HCT116 (cell line): ENCODE results near the gene LRRC75A. TPM values are rescaled to one million over a fixed set of nuclear protein-coding genes. Genes with fewer than 3 reads are reported as not detected.

Experiments used
- ATAC-seq: fragments of 200-7000 bp; cut with Tn5 transposase; 2 replicates; pipeline ENCODE4 v1.9.1; 2020; ENCODE audit warnings: mild to moderate bottlenecking, moderate library complexity
- BruUV-seq: library from RNA; stranded (reverse); fragments of 400-500 nt; replicated peaks from 2 replicates; lab custom pipeline; 2021; lab: Mats Ljungman, UMichigan
- CTCF ChIA-PET: fragments of 300-600 bp; sonication (Branson Sonifier 250); formaldehyde crosslinking; loops from one replicate; lab custom pipeline; 2021; ENCODE audit warnings: antibody characterized with exemption; lab: Charles Lee
- POLR2A ChIA-PET: fragments of 300-600, 350-600 bp; sonication (Branson Sonifier 250); formaldehyde crosslinking; loops from one replicate; lab custom pipeline; 2021; ENCODE audit warnings: antibody characterized with exemption; lab: Charles Lee
- RAD21 ChIA-PET, 2 experiments: fragments of 300-600 bp; sonication (Branson Sonifier 250); formaldehyde crosslinking; loops; one replicate each; lab custom pipeline; 2023; ENCODE audit warnings: low total read pairs in 2 of 2; ENCODE audit not compliant: uncharacterized antibody in 2 of 2, unreplicated experiment in 2 of 2, low non-redundant PET in 1 of 2; lab: Charles Lee
- DNase-seq: peaks from one replicate; pipeline ENCODE4 v3.0.0-alpha.2; 2010; ENCODE audit warnings: low read depth, low spot score
- H2AFZ ChIP-seq: fragments of 200-600 bp; shearing (Covaris generic), sonication (generic); 2 replicates; pipeline ENCODE4 v1.6.1; 2017; ENCODE audit warnings: low read depth, mixed run types, mixed read lengths, antibody characterized with exemption, low read length; ENCODE audit not compliant: poor library complexity, severe bottlenecking
- H3K27ac ChIP-seq: 2 replicates; pipeline ENCODE4 v1.5.1; 2012; ENCODE audit warnings: low read depth, low read length
- H3K27me3 ChIP-seq: fragments of 200-600 bp; sonication (generic); 2 replicates; pipeline ENCODE4 v1.6.1; 2016; ENCODE audit warnings: mixed run types, low read length, mixed read lengths; ENCODE audit not compliant: insufficient read depth
- H3K36me3 ChIP-seq, 2 experiments: fragments of 200-500 bp in 1 of 2; fragments of 200-600 bp in 1 of 2; sonication (Bioruptor generic) in 1 of 2; sonication (generic) in 1 of 2; 2 replicates each; pipeline versions ENCODE4 v1.5.1 to v1.6.1; 2014 to 2016; ENCODE audit warnings: low read length in 2 of 2, inconsistent platforms in 1 of 2, mixed read lengths in 1 of 2, mixed run types in 1 of 2; ENCODE audit not compliant: insufficient read depth in 2 of 2, control insufficient read depth in 1 of 2
- H3K4me1 ChIP-seq, 2 experiments: fragments of 200-600 bp in 1 of 2; sonication (generic) in 1 of 2; 2 replicates each; pipeline versions ENCODE4 v1.5.1 to v1.6.1; 2012 to 2017; ENCODE audit warnings: low read length in 2 of 2, inconsistent platforms in 1 of 2, mild to moderate bottlenecking in 1 of 2, mixed read lengths in 1 of 2, mixed run types in 1 of 2, moderate library complexity in 1 of 2; ENCODE audit not compliant: insufficient read depth in 2 of 2, control insufficient read depth in 1 of 2
- H3K4me2 ChIP-seq: fragments of 200-600 bp; sonication (generic); 2 replicates; pipeline ENCODE4 v1.6.1; 2017; ENCODE audit warnings: mixed run types, low read length, mixed read lengths
- H3K4me3 ChIP-seq, 2 experiments: fragments of 200-600 bp in 1 of 2; sonication (generic) in 1 of 2; replicated peaks in 1 of 2; 2 replicates each; pipeline ENCODE4 v1.5.1; 2011 to 2016; ENCODE audit warnings: low read length in 2 of 2, control low read depth in 1 of 2, low read depth in 1 of 2, mild to moderate bottlenecking in 1 of 2, mixed read lengths in 1 of 2, mixed run types in 1 of 2
- H3K79me2 ChIP-seq: fragments of 200-600 bp; sonication (generic); 2 replicates; pipeline ENCODE4 v1.6.1; 2017; ENCODE audit warnings: mild to moderate bottlenecking, mixed run types, low read length, moderate library complexity, mixed read lengths; ENCODE audit not compliant: insufficient read depth
- H3K9ac ChIP-seq: fragments of 200-600 bp; sonication (generic); 2 replicates; pipeline ENCODE4 v1.6.1; 2016; ENCODE audit warnings: low read length, mixed read lengths
- H3K9me2 ChIP-seq: fragments of 200-600 bp; sonication (generic), shearing (Covaris generic); 2 replicates; pipeline ENCODE4 v1.6.1; 2017; ENCODE audit warnings: mixed run types, mild to moderate bottlenecking, moderate library complexity; ENCODE audit not compliant: insufficient read depth
- H3K9me3 ChIP-seq, 2 experiments: fragments of 200-500 bp in 1 of 2; fragments of 200-600 bp in 1 of 2; sonication (Bioruptor generic) in 1 of 2; sonication (generic) in 1 of 2; 2 replicates each; pipeline ENCODE4 v1.6.1; 2014 to 2017; ENCODE audit warnings: low read length in 2 of 2, mixed read lengths in 2 of 2, inconsistent platforms in 1 of 2, low read depth in 1 of 2, mild to moderate bottlenecking in 1 of 2, mixed run types in 1 of 2, moderate library complexity in 1 of 2; ENCODE audit not compliant: control insufficient read depth in 1 of 2, insufficient read depth in 1 of 2
- H4K20me1 ChIP-seq: fragments of 200-600 bp; sonication (generic), shearing (Covaris generic); 2 replicates; pipeline ENCODE4 v1.6.1; 2017; ENCODE audit warnings: mixed run types, mild to moderate bottlenecking, moderate library complexity; ENCODE audit not compliant: insufficient read depth
- CBX3 ChIP-seq: IDR thresholded peaks from 2 replicates; pipeline ENCODE4 v1.6.1; 2012; ENCODE audit warnings: low read depth
- CTCF ChIP-seq, 3 experiments: fragments of 200-600 bp in 1 of 3; sonication (generic) in 1 of 3; IDR thresholded peaks in 2 of 3; conservative IDR thresholded peaks in 1 of 3; 2 replicates each; pipeline ENCODE4 v1.5.1; 2012 to 2017; ENCODE audit warnings: low read depth in 2 of 3, low read length in 2 of 3, antibody characterized with exemption in 1 of 3, borderline replicate concordance in 1 of 3, control low read depth in 1 of 3, mild to moderate bottlenecking in 1 of 3, mixed read lengths in 1 of 3, mixed run types in 1 of 3, moderate library complexity in 1 of 3; ENCODE audit not compliant: insufficient read depth in 1 of 3
- ELF1 ChIP-seq: IDR thresholded peaks from 2 replicates; pipeline ENCODE4 v1.6.1; 2012; ENCODE audit warnings: low read depth, borderline replicate concordance
- EZH2 ChIP-seq: fragments of 200-600 bp; sonication (generic); IDR thresholded peaks from 2 replicates; pipeline ENCODE4 v1.6.1; 2017; ENCODE audit warnings: antibody characterized with exemption, mixed run types
- FOSL1 ChIP-seq: IDR thresholded peaks from 2 replicates; pipeline ENCODE4 v1.6.1; 2012; ENCODE audit warnings: low read depth
- MAX ChIP-seq: IDR thresholded peaks from 2 replicates; pipeline ENCODE4 v1.6.1; 2012
- RAD21 ChIP-seq: IDR thresholded peaks from 2 replicates; pipeline ENCODE4 v1.6.1; 2012; ENCODE audit warnings: low read depth, mild to moderate bottlenecking
- SP1 ChIP-seq: IDR thresholded peaks from 2 replicates; pipeline ENCODE4 v1.6.1; 2012; ENCODE audit warnings: low read depth
- SRF ChIP-seq: IDR thresholded peaks from 2 replicates; pipeline ENCODE4 v1.6.1; 2012; ENCODE audit warnings: low read depth
- TCF7L2 ChIP-seq: IDR thresholded peaks from 2 replicates; pipeline ENCODE4 v1.7.0; 2011; ENCODE audit warnings: borderline replicate concordance, inconsistent platforms; ENCODE audit not compliant: insufficient read depth, insufficient read length; ENCODE audit errors: extremely low read depth
- ZBTB33 ChIP-seq: IDR thresholded peaks from 2 replicates; pipeline ENCODE4 v1.6.1; 2011; ENCODE audit warnings: mild to moderate bottlenecking, low read length, moderate library complexity; ENCODE audit not compliant: insufficient replicate concordance; ENCODE audit errors: extremely low read depth
- ZNF274 ChIP-seq: fragments of 200-500 bp; sonication (Bioruptor generic); IDR thresholded peaks from 2 replicates; pipeline ENCODE4 v1.6.1; 2014; ENCODE audit warnings: mild to moderate bottlenecking, low read depth, low read length, inconsistent platforms
- intact Hi-C: fragments of 100-400 bp; cut with micrococcal nuclease; formaldehyde crosslinking; loops from 2 replicates; pipeline ENCODE4 v1.10.0; 2022
- total RNA-seq: library from RNA; stranded (reverse); gene quantifications from one replicate; pipeline ENCODE4 v1.2.1, GENCODE V29; 2021; ENCODE audit not compliant: unreplicated experiment

Gene LRRC75A
- total RNA-seq, 1 experiment from 2014 or later: 2.3 TPM

- Histone ChIP-seq H3K9ac (no peak overlapping the region; the same call in 1 of the 2 replicates), H3K79me2 (peaks cover 60% of the 10 kb centered on the region), H3K9me3 (no peaks in the 10 kb centered on the region), H4K20me1 (peaks cover 24% of the 10 kb centered on the region; the same call in 1 of the 2 replicates), H3K4me3 (no peak overlapping the region), H3K4me2 (no peak overlapping the region), H3K9me2 (no peaks in the 10 kb centered on the region), H3K27ac (peak overlapping the region; percentile 45), H3K27me3 (no peaks in the 10 kb centered on the region), H3K4me1 (peaks cover 2 to 54% of the 10 kb centered on the region in 2 experiments; a peak in 3 of 4 replicates)
- ChIA-PET POLR2A (no interaction called here), CTCF (no interaction called here)
- intact Hi-C loops: no loop called here
- no TSS peak for BruUV-seq
- no peak for DNase-seq
- TF ChIP-seq TCF7L2: no peak
- TF ChIP-seq SRF: no peak
- TF ChIP-seq CTCF (IDR thresholded peaks at IDR 0.05 in 2 of 3, conservative IDR thresholded peaks at IDR 0.05 in 1 of 3; ENCODE audit: borderline replicate concordance in 1 of 3, insufficient read depth in 1 of 3, low read depth in 2 of 3, low read length in 2 of 3): peak in 2 of 3 experiments; percentile 13 to 17; a peak in 2 of 6 replicates
- TF ChIP-seq CBX3: no peak
- no peak for TF ChIP-seq ELF1
- no peak for TF ChIP-seq SP1
- 0 out of 2 replicates have a peak, but pooled peaks have one; percentile 10 for TF ChIP-seq RAD21
- TF ChIP-seq ZNF274: no peak
- TF ChIP-seq FOSL1: no peak
- no peak for TF ChIP-seq MAX
- TF ChIP-seq ZBTB33: no peak
- no peak for TF ChIP-seq EZH2
- TF ChIP-seq, all 23 proteins: peak for 2
- peaks cover 16 to 60% of the 10 kb centered on the region in 2 experiments for H3K36me3 ChIP-seq
- no peak for ATAC-seq
- RAD21 ChIA-PET: interaction anchor here in 1 of 2 experiments (0.7 kb wide), 1 partner anchor 75 kb away, joined by 3 read pairs; no protein-coding TSS in a partner anchor
- no peak overlapping the region for H2AFZ ChIP-seq
Measured at GRCh38 chr17:16446338-16446983, 45.5 kb downstream of the LRRC75A start.
